Measurements from ENCODE around the gene KCNMA1. TPM values are rescaled to one million over a fixed set of nuclear protein-coding genes. Genes with fewer than 3 reads are reported as not detected.

KCNMA1 gene
- polyA plus RNA-seq, 1 of the 3 experiments (the other 2 are of a cell fraction), result 107 TPM

GRCh38 chr10:77016278-77016815 lies 621.3 kb downstream of the KCNMA1 start:
- POLR2A ChIA-PET, result no interaction called here
- DNase-seq, result no peak

GRCh38 chr10:77015360-77015759 lies 622.2 kb downstream of the KCNMA1 start:
- Histone ChIP-seq H3K4me3 (ENCODE audit: low read depth in 2 of 2, low read length in 1 of 2) (no peak overlapping the region), H3K27me3 (ENCODE audit: insufficient read depth) (no peaks in the 10 kb centered on the region), H3F3A (replicated peaks; ENCODE audit: insufficient read depth) (peaks cover 3% of the 10 kb centered on the region), H3K27ac (ENCODE audit: low read depth in 2 of 2, low read length in 1 of 2) (peak overlapping the region in 1 of 2 experiments; percentile 17; a peak in 1 of 4 replicates), H3K79me2 (ENCODE audit: insufficient read depth) (no peaks in the 10 kb centered on the region), H3K4me2 (no peak overlapping the region), H3K9me2 (no peaks in the 10 kb centered on the region), H3K9me3 (no peaks in the 10 kb centered on the region), H3K4me1 (ENCODE audit: control insufficient read depth in 1 of 2, insufficient read depth in 2 of 2, low read depth in 1 of 2, low read length in 1 of 2) (peaks cover 0 to 24% of the 10 kb centered on the region in 2 experiments; a peak in 2 of 4 replicates), H3K9ac (no peak overlapping the region), H3K36me3 (replicated peaks in 1 of 2; ENCODE audit: control insufficient read depth in 1 of 2, insufficient read depth in 2 of 2, low read length in 1 of 2) (peaks cover 8 to 51% of the 10 kb centered on the region in 2 experiments), H4K20me1 (ENCODE audit: insufficient read depth) (no peaks in the 10 kb centered on the region), H2AFZ (ENCODE audit: low read depth) (no peak overlapping the region)
- ChIA-PET CTCF (interaction anchor here (4.4 kb wide), 1 partner anchor 10 kb away, joined by 22 read pairs; no protein-coding TSS in a partner anchor), POLR2A (no interaction called here)
- 100% methylated on average over 1 of the region's 1 CpG for WGBS (ENCODE audit: low lambda C conversion rate)
- TF ChIP-seq FOXM1 (IDR thresholded peaks at IDR 0.05; ENCODE audit: low read depth) (no peak), NFIC (IDR thresholded peaks at IDR 0.05; ENCODE audit: borderline replicate concordance) (no peak), NRF1 (IDR thresholded peaks at IDR 0.05; ENCODE audit: low read depth, low read length) (no peak), TAF1 (IDR thresholded peaks at IDR 0.05; ENCODE audit: borderline replicate concordance, low read depth, low read length) (no peak), IRF3 (IDR thresholded peaks at IDR 0.05; ENCODE audit: low read depth, low read length) (no peak), ELF1 (IDR thresholded peaks at IDR 0.05) (no peak), RAD21 (IDR thresholded peaks at IDR 0.05; ENCODE audit: low read length) (no peak), SMC3 (IDR thresholded peaks at IDR 0.05; ENCODE audit: low read depth, low read length) (no peak), RCOR1 (IDR thresholded peaks at IDR 0.05; ENCODE audit: low read length) (no peak), GATA2 (CRISPR knock-in tag; IDR thresholded peaks at IDR 0.05) (no peak), CTCF (IDR thresholded peaks at IDR 0.05) (no peak), TEAD4 (IDR thresholded peaks at IDR 0.05; ENCODE audit: borderline replicate concordance, insufficient read depth) (no peak), SIN3A (IDR thresholded peaks at IDR 0.05; ENCODE audit: borderline replicate concordance, low read depth, low read length) (no peak), RXRA (IDR thresholded peaks at IDR 0.05; ENCODE audit: borderline replicate concordance, low read depth) (no peak)
- no peak for DNase-seq

More at GRCh38 chr10:77016278-77016815, 621.3 kb downstream of the KCNMA1 start:
- Histone ChIP-seq H3K9me3 (no peaks in the 10 kb centered on the region), H3K9ac (no peak overlapping the region), H3F3A (replicated peaks; ENCODE audit: insufficient read depth) (peaks cover 3% of the 10 kb centered on the region), H3K4me2 (no peak overlapping the region), H3K4me1 (ENCODE audit: control insufficient read depth in 1 of 2, insufficient read depth in 2 of 2, low read depth in 1 of 2, low read length in 1 of 2) (peaks cover 0 to 27% of the 10 kb centered on the region in 2 experiments; a peak in 2 of 4 replicates), H3K36me3 (replicated peaks in 1 of 2; ENCODE audit: control insufficient read depth in 1 of 2, insufficient read depth in 2 of 2, low read length in 1 of 2) (peaks cover 8 to 41% of the 10 kb centered on the region in 2 experiments), H3K9me2 (no peaks in the 10 kb centered on the region), H3K27ac (ENCODE audit: low read depth in 2 of 2, low read length in 1 of 2) (peak overlapping the region in 1 of 2 experiments; percentile 99; a peak in 2 of 4 replicates), H3K27me3 (ENCODE audit: insufficient read depth) (no peaks in the 10 kb centered on the region), H3K4me3 (ENCODE audit: low read depth in 2 of 2, low read length in 1 of 2) (no peak overlapping the region), H3K79me2 (ENCODE audit: insufficient read depth) (no peaks in the 10 kb centered on the region), H4K20me1 (ENCODE audit: insufficient read depth) (no peaks in the 10 kb centered on the region), H2AFZ (ENCODE audit: low read depth) (no peak overlapping the region)
- TF ChIP-seq JUND (IDR thresholded peaks at IDR 0.05) (no peak), NRF1 (IDR thresholded peaks at IDR 0.05; ENCODE audit: low read depth, low read length) (no peak), TAF1 (IDR thresholded peaks at IDR 0.05; ENCODE audit: borderline replicate concordance, low read depth, low read length) (no peak), FOXM1 (IDR thresholded peaks at IDR 0.05; ENCODE audit: low read depth) (no peak), ZBTB33 (IDR thresholded peaks at IDR 0.05; ENCODE audit: borderline replicate concordance, low read depth) (no peak)
- WGBS (ENCODE audit: low lambda C conversion rate), result 84% methylated on average over 7 of the region's 7 CpGs
- CTCF ChIA-PET, result interaction anchor here (1.0 to 4.4 kb wide), 4 partner anchors 11 to 54 kb away, joined by 3 to 22 read pairs (median 6); no protein-coding TSS in a partner anchor

Data from SK-N-SH (cell line).